NCI-H2227 (cell line): ENCODE results near the gene CUTA.
A peak's percentile ranks its signal among the peaks of the same experiment; 100 is the strongest.

Experiments used
- DNase-seq: peaks from one replicate; lab custom pipeline; 2025; ENCODE audit not compliant: unreplicated experiment; lab: John Stamatoyannopoulos, UW

CUTA gene

DNA sequence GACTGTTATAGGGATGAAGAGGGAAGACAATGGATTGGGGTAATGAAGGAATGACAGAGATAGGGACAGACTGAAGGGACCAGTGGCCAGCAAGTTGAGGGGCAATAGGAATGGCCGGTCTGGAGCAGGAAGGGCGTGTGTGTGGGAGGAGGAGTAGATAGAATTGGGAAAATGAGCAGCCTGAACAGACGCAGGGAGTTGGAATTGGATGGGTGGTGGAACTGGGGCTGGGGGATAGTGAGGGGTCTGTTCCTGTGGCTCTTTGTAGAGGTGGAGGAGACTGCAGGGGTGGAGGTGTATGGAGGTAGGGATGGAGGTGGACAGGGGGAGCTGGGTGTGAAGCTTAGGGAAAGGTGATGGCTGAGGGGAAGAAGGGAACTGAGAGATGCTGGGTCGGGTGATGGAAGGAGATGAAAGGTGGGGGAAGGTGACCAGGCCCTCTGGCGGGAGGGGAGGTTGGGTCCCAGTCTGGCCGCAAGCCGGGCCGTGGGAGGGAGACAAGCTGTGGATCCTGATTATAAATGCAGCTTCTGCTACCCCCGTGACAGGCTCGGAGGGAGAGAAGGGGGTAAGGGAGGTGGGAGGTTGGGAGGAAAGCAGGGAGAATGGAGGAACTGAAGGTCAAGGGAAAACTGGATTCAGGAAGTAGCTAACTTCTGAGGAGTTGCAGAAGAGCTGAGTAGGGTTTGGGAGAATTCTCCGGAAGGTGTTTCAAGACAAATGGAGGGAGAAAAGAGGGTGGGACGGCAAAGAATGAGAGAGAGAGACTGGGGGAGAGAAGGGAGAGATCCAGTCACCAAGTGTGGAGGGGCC lies 7.2 kb upstream of the CUTA start:
- DNase-seq: no peak

DNA sequence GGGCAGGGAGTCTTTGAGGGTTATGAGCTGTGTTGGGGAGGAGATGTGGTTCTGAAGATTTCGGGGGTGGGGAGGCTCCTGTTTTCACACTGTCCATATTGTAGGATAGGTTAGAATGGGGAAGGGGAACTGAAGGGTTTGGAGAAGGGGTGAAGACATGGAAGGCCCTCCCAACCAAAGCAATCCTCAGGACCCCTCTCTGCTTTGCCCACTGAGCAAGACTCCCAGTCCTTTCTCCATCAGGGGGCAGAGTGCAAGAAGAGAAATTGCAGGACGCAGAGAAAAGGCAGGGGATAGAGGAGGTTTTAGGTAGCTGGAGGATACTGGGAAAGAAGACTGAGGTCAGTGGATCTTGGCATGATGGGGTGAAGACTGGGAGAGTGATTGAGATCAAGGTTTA lies 5.9 kb upstream of the CUTA start:
- no peak for DNase-seq

DNA sequence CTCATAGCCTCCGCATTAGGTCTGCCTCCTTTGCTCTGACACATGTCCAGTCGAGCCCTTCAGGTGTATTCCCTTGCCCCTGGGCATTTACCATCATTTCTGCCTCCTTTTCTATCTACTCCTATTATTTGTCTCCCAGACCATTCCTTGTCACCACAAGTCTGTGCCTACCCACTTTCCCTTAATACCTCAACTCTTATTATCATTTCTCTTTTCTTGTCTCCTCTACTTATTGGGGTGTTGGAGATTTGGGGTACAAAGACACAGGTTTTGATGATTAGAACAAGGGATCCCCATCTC lies 3.4 kb upstream of the CUTA start:
- no peak for DNase-seq

DNA sequence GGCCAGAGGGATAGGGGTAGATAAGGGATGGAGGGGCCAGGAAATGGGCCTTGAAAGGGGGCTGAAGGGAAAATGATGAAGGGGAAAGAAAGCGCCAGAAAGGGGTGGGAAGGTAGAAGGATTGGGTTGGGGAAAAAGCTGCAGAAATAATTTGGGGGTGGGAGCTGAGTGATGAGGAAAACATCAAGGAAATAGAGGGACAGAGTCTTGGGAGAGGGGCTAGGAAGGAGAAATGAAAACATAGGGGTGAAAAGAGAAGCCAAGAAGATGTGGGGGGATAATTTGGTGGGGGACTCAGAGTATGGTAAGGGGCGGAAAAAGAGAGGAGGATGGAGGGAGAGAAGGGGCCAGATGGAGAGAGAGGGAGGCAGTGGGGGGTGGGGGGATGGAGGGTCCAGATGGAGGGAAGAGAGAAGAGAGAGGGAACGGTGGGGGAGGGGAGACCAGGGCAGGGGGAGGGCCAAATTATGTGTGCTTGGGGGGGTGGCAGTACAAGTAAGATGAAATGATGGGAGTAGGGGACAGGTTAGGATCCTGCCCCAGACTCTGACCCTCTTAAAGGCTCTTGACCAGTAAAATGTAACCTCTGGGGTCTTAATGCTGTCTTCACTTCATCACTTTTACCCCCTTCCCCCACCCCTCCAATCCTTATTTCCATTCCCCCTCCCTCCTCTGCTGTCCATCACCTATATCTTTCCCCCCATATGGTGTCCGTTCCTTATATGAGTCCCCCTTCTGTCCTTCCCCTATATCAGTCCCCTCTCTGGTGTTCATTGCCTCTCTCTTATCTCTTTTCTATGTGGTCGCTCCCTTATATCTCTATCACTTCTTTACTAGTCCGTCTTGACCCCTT lies 2.8 kb upstream of the CUTA start:
- DNase-seq: peak; percentile 77

DNA sequence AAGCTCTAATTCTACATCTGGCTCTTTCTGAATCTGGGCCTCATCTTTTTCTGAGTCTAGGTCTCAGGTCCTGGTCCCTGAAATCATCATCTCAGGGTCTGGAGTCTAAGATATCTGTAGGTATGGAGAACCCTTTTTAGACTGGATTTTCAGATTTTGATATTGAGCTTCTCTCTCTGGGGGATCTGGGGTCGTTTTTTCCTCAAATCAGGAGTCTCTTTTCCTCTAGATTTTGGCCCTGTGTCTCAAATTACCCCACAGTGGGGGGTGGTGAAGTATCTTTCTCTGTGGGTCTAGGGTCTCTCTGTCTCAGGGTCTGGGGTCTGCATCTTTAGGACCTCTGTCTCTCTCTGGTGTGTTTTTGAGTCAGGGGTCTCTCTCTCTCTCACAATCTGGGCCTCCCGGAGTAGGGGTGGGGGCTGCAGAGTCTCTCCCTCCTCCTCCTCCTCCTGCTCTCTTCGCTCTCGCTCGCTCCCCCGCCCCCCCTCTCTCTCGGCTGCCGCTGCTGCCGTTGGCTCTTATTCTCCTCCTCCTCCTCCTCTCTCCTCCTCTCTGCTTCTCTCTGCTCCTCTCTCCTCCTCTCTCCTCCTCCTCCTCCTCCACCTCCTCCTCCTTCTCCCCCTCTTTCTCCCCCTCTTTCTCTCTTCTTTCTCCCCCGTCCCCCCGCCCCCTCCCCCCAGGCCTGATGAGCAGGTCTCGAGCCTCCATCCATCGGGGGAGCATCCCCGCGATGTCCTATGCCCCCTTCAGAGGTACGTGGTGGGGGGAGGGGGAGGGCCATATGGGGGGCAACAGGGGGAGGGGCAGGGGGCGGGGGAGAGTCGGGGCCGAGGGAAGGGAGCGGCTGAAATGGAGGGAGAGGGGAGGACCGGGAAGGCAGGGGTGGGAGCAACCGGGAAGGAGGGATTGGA lies 1.9 kb upstream of the CUTA start, which contains the start of gene SYNGAP1:
Gene SYNGAP1, plus strand, starts transcription at position 486 of the 911 bp plus-strand sequence. Its CDS starts 200 bp downstream, at position 686.
- peak; percentile 67 for DNase-seq

DNA sequence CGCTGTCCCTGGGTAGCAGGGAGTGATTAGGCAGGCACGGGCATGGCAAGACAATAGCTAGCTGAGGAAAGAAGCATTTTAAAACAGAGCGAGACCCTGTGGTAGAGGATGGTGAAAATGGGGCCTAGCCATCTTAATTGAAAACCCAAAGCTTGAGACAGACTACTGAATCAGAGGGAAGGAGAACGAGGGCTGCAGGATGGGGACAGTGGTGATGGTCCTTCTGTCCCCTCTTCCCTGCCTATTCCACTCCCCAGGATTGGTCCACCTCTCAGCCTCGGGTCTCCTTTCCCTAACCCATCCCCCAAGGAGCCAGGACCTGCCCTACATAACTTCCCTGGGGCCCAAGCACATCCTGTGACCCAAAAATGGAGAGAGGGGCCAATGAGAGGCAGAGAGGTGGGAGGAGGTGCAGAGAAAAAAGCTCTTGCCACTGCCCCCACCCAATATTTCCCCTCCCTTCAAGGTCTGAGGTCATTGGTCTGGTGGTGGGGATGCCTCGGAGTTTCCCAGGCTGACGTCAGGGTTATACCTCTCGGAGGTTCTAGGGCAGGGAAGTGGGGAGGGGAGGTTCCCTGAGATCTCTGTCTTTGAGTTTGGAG lies 884 bp upstream of the CUTA start:
- no peak for DNase-seq

DNA sequence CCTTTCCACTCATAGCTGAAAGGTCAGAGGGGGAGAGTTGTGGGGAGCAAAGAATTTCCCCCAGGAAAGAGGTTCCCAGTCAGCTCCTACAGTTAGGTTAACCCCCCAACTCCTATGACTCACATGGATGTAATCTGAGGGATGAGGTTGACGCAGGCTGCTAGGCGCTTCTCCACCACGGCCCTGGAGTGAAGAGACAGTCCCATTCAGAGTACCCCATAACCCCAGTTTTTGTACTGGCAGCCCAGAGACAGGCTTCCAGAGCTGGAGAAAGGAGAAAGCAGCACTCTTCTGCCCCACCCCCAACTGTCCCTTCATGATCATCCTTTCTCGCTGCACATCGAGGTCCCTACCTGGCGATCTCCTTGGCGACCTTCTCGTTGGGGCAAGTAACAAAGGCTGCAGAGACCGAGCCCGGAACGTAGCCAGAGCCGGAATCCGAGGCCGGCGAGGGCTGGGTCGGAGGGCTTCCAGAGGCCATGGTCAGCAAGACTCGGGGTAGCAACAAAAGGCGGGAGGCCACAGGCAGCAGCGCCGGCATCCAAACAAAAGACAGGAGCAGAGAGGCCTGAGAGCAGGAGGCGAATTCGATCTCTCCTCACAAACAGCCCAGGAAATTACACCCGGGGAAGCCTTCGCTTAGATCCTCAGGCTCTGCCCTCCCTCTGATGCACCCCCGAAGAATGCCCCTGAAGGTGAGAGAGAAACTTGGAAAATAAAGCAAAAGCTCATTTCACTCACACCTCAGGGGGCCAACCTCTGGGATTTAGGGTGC lies 592 bp downstream of the CUTA start:
- DNase-seq: no peak

DNA sequence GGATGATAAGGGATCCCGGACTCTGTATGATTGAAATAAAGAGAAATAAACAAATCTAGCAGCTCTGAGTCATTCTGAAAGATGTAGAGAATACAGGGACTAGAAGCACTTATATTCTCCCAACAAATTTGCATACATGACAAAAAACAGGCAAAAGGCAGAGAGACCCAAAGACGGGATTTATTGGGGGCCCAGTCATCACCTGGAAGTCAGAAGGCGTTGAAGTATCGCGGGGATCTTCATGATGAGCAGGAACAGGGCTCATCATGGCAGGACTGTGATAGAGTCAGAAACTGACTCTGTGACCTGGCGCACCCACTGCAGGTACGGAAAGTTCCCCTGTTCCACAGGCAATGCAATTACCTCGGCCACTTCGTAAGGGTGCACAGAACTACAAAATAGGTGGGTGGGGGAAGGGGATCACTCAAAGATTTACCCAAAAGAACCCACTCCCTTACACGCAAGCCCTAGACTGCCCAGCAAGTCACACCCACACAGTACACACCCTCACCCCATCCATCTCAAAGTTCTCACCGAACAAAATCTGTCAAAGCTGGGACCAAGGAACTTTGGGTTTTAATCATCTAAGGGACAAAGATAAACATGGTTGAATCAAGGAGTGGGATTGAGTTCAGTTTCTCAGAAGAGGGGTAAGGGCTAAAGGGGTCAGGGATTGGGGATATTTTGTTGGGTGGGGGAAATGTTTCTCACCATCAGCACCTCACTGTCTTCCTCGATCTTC lies 1.4 kb downstream of the CUTA start:
- DNase-seq: no peak

DNA sequence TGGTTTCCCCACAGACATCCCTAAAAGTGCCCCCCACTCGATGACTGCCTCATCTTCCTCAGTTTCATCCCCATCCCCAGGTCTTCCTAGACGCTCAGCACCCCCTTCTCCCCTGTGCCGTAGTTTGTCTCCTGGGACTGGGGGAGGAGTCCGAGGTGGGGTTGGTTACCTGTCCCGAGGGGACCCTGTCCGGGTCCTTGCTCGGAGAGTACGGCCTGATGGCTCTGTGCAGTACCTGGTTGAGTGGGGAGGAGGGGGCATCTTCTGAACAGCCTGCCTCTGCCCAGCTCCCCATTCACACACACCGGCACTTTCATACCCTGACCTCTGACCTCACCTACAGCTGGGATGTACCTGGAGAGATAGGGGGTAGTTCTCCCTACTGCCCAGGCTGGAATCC lies 2.1 kb downstream of the CUTA start:
- no peak for DNase-seq

DNA sequence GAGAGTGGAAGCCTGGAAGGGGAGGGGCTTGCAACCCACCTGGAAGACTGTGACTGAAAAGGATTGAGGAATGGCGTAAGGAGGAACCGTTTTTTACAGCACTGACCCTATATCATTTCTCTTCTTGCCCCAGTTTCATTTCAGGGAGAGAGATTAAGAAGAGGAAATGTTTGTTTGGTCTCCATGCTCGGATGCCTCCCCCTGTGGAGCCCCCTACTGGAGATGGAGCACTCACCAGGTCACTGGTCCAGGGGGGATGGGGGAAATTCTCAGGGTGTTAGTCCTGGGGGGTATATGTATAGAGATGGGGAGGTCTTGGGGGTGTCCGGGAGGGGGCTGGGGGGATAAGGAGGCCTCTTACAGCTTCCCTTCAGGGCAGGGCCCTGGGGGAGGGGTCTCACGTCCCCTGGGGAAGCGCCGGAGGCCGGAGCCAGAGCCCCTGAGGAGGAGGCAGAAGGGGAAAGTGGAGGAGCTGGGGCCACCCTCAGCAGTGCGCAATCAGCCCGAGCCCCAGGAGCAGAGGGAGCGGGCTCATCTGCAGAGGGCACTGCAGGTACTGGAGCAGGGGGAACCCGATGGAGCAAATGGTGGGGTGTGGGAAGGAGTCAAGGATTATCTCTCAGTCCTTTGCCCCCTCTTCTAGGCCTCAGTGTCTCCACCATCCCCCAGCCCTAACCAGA lies 3.2 kb downstream of the CUTA start:
- DNase-seq: no peak

DNA sequence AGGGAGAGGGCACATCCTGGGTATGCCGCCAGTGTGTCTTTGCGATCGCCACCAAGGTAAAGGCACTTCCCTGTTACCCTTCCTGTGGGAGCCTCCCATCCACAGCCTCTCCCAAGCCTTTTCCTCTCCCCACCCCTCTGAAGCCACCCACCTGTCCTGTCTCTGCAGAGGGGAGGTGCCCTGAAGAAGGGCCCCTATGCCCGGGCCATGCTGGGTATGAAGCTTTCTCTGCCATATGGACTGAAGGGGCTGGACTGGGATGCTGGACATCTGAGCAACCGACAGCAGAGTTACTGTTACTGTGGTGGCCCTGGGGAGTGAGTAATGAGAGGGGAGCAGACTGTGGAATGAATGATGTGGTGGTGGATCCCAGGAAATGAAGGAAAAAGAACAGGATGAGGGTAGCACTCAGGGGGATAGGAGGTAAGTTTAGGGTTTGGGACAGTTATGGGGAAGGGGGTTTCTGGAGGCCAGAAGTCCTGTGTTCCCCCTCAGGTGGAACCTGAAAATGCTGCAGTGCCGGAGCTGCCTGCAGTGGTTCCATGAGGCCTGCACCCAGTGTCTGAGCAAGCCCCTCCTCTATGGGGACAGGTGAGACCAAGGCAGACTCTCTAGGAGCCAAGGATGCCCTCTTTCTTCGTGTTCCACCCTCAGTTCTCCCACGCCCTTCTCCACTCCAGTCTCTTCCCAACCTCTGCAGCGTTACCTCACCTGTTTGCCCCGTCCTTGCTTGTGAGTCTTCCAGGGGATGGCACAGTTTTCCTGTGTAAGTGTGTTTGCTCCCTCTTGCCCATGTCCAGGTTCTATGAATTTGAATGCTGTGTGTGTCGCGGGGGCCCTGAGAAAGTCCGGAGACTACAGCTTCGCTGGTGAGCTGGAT lies 4.4 kb downstream of the CUTA start:
- DNase-seq: no peak

DNA sequence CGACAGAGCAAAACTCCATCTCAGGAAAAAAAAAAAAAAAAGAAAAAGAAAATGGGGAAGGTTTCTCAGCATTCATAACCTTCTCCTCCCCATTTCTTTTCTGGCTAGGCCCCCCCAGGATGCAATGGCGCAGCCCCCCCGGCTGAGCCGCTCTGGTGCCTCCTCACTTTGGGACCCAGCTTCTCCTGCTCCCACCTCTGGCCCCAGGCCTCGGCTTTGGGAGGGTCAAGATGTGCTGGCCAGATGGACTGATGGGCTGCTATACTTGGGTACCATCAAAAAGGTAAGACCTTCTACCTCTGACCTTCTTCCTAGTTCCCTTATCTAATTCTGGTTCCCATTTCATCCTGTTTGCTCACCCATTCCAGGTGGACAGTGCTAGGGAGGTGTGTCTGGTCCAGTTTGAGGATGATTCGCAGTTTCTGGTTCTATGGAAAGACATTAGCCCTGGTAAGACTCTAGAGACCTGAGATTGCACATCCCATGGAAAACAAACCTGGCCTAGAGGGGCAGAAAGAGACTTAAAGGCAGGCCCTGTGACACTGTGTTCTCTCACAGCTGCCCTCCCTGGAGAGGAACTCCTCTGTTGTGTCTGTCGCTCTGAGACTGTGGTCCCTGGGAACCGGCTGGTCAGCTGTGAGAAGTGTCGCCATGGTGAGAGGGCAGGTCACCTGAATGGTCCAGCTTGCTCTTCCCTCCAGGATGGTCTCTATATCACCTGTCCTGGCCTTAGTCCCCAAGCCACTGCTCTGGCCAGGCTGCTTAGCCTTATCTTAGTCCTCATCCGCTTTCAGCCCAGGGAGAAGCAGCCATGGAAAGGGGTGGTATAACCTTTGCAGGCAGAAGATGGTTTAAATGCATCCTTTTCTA lies 5.5 kb downstream of the CUTA start:
- no peak for DNase-seq

DNA sequence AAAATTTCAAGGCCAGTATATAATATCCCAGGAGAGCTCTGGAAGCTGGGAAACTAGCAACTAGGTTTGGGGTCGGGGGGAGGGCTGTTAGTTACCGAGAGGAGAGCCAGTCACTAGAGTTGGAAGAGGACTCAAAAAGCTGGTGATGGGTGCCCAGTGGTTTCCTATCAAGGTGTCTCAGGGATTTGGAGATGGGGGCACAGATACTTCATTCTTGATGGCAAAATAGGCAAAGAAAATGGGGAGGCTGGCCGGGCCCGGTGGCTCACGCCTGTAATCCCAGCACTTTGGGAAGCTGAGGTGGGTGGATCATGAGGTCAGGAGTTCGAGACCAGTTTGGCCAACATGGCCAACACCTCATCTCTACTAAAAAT lies 6.3 kb downstream of the CUTA start:
- DNase-seq: no peak

DNA sequence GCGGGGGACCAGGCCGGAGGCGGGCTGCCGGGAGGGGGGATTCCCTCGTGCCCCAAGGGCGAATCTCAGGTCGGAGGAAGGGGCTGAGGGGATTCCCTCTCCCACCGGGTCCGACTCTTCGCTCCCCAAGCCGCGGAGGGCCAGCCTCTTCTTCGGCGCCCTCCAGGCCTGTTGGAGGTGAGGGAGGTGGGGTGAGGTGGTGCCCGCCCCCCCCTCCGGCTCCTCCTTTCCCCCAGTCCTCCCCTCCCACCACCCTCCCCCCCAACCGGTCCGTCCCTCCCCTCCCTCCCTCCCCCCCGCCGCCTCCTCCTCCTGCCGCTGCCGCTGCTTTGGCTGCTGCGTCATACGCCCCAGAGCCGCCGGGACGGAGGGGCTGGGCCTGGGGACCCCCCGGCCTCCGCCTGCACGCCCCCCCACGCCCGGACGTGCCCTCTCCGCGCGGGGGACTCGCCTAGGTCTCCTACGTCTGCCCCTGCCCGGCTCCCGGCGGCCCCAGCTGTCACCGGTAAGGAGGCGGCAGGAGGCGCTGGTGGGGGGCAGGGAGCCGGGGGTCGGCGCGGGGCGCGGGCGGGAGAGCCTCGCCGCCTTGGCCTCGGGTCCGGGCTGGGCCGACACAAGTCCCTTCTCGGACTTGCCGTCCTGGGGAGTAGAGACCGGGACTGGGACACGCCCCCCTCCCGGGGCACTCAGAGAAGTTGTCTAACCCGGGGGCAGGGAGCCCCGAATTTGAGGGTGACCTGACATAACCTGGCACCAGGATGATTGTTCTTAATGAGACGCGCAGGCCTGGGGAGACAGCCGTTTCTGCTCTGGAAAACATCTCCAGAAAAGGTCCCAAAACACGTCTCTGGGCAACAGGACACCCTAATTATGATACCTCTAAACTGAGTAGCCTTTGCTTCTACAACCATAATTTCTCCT lies 6.9 kb downstream of the CUTA start, which contains the start of gene PHF1:
Gene PHF1, plus strand, starts transcription at position 304 of the 921 bp plus-strand sequence. CDS start 1,250 bp downstream, outside the sequence.
- DNase-seq: peak; percentile 85

DNA sequence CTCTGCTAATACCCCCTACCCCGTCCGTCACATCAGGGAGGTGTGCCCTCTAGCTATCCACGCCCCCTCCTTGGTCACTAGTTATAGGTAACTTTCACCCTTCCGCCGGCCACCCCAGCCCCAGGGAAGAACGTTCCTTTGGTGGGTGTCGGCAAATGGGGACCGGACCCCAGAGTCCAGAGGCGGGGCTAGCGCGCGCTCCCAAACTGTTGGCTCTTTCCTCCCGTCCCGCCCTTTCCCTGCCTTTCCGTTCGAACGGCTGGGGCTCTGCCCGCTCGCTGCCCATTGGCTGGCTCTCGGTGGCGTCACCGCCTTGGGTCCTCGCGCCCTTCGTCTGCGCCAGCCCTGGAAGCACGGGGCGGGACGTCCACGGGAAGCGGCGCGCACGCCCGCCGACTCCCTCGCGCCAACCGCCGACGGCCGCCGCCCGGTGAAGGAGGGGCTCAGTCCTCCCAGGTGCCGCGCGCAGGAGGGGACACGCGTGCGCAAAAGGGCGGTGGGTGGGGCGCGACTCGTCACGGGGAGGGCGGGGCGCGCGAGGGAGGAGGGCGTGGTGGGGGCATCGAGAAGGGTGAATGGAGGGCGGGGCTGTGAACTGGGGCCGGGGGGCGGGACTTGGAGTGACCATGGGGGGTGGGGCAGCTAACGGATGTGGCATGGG lies 7.7 kb downstream of the CUTA start:
- peak; percentile 99 for DNase-seq
